NCI-H2227 treated with DMSO at 0.1 percent for 48 hours (cell line): ENCODE measurements around the gene CHML.

Source experiments
- DNase-seq: peaks from one replicate; lab custom pipeline; 2025; lab: John Stamatoyannopoulos, UW

CHML gene

GRCh38 chr1:241617426-241617825 lies 22.7 kb downstream of the CHML start:
- DNase-seq: no peak

- no peak for DNase-seq
Measured at GRCh38 chr1:241615043-241615974, 24.9 kb downstream of the CHML start.

- DNase-seq: no peak
Measured at GRCh38 chr1:241614572-241614971, 25.6 kb downstream of the CHML start.

- DNase-seq: no peak
Measured at GRCh38 chr1:241614144-241614543, 26.0 kb downstream of the CHML start.

GRCh38 chr1:241612533-241613477 lies 27.4 kb downstream of the CHML start:
- DNase-seq: no peak

GRCh38 chr1:241611736-241612135 lies 28.4 kb downstream of the CHML start:
- no peak for DNase-seq

GRCh38 chr1:241611063-241611462 lies 29.1 kb downstream of the CHML start:
- peak; percentile 77 for DNase-seq

- DNase-seq: peak; percentile 76
Measured at GRCh38 chr1:241610056-241610815, 29.9 kb downstream of the CHML start.

- DNase-seq: no peak
Measured at GRCh38 chr1:241608379-241609033, 31.7 kb downstream of the CHML start.

- DNase-seq: no peak
Measured at GRCh38 chr1:241607497-241607896, 32.7 kb downstream of the CHML start.

GRCh38 chr1:241606544-241606943 lies 33.6 kb downstream of the CHML start:
- DNase-seq: no peak

GRCh38 chr1:241605146-241605805 lies 34.9 kb downstream of the CHML start:
- DNase-seq: peak; percentile 22

GRCh38 chr1:241603731-241604245 lies 36.4 kb downstream of the CHML start:
- no peak for DNase-seq

- DNase-seq: no peak
Measured at GRCh38 chr1:241600496-241600901, 39.7 kb downstream of the CHML start.

GRCh38 chr1:241598249-241598648 lies 41.9 kb downstream of the CHML start:
- no peak for DNase-seq

GRCh38 chr1:241596633-241597032 lies 43.5 kb downstream of the CHML start:
- no peak for DNase-seq

GRCh38 chr1:241593186-241593585 lies 47.0 kb downstream of the CHML start:
- DNase-seq: no peak

GRCh38 chr1:241592273-241592958 lies 47.8 kb downstream of the CHML start:
- DNase-seq: no peak

GRCh38 chr1:241591736-241592135 lies 48.4 kb downstream of the CHML start:
- DNase-seq: no peak

GRCh38 chr1:241591317-241591716 lies 48.9 kb downstream of the CHML start:
- no peak for DNase-seq
